ENCODE measurements around the gene YOD1.

Gene YOD1

DNA sequence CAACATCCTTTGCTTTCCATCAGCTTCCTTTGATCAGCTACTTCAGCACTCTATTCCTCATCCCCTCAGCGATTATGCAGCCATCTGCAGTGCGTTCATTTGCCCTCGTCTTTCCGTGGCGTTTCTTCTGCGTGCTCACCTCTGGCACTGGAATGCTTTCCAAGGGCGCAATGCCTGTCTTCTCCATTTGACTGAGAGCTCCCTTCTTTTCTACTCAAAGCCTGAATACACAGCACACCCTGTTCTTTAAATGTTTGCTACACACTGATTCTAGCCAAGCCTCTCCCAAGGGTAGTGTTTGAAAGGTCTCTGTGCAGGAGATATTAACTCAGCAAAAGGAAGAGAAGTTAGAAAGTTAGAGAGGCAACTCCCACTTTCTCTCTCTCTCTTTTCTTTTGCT, 41.1 kb downstream of the YOD1 start:
- peaks cover 18% of the 10 kb centered on the region for H3K4me1 ChIP-seq (ENCODE audit: control insufficient read depth, insufficient read depth, low read length)
- H3K4me3 ChIP-seq (ENCODE audit: low read length) = no peak overlapping the region
- no peak overlapping the region for H3K9ac ChIP-seq (ENCODE audit: low read depth, low read length)
- no peak overlapping the region for H3K4me2 ChIP-seq (ENCODE audit: low read length)
- no peaks in the 10 kb centered on the region for H3K27me3 ChIP-seq (ENCODE audit: control insufficient read depth, insufficient read depth, low read length)
- no peaks in the 10 kb centered on the region for H3K36me3 ChIP-seq (ENCODE audit: insufficient read depth, low read length)
- H3K9me3 ChIP-seq (replicated peaks; ENCODE audit: low read length) = no peaks in the 10 kb centered on the region

GRCh38 chr1:207009182-207009850, 41.7 kb downstream of the YOD1 start:
- H3K9ac ChIP-seq (ENCODE audit: low read depth, low read length) = no peak overlapping the region
- no peak overlapping the region for H3K4me3 ChIP-seq (ENCODE audit: low read length)
- H3K9me3 ChIP-seq (replicated peaks; ENCODE audit: low read length) = no peaks in the 10 kb centered on the region
- H3K4me2 ChIP-seq (ENCODE audit: low read length) = no peak overlapping the region
- H3K27me3 ChIP-seq (ENCODE audit: control insufficient read depth, insufficient read depth, low read length) = no peaks in the 10 kb centered on the region
- H3K36me3 ChIP-seq (ENCODE audit: insufficient read depth, low read length) = no peaks in the 10 kb centered on the region
- H3K4me1 ChIP-seq (ENCODE audit: control insufficient read depth, insufficient read depth, low read length) = peaks cover 18% of the 10 kb centered on the region

GRCh38 chr1:207007352-207008033, 43.5 kb downstream of the YOD1 start:
- Histone ChIP-seq H3K36me3 (ENCODE audit: insufficient read depth, low read length) (no peaks in the 10 kb centered on the region), H3K27me3 (ENCODE audit: control insufficient read depth, insufficient read depth, low read length) (no peaks in the 10 kb centered on the region), H3K4me1 (ENCODE audit: control insufficient read depth, insufficient read depth, low read length) (peaks cover 18% of the 10 kb centered on the region), H3K4me2 (ENCODE audit: low read length) (peak overlapping the region; percentile 62), H3K9me3 (replicated peaks; ENCODE audit: low read length) (no peaks in the 10 kb centered on the region), H3K9ac (ENCODE audit: low read depth, low read length) (peak overlapping the region; percentile 65), H3K4me3 (ENCODE audit: low read length) (peak overlapping the region; percentile 7)

- Histone ChIP-seq H3K4me2 (ENCODE audit: low read length) (peak overlapping the region; percentile 62), H3K4me3 (ENCODE audit: low read length) (peak overlapping the region; percentile 7), H3K9me3 (replicated peaks; ENCODE audit: low read length) (no peaks in the 10 kb centered on the region), H3K4me1 (ENCODE audit: control insufficient read depth, insufficient read depth, low read length) (peaks cover 18% of the 10 kb centered on the region), H3K9ac (ENCODE audit: low read depth, low read length) (peak overlapping the region; percentile 65), H3K36me3 (ENCODE audit: insufficient read depth, low read length) (no peaks in the 10 kb centered on the region), H3K27me3 (ENCODE audit: control insufficient read depth, insufficient read depth, low read length) (no peaks in the 10 kb centered on the region)
Observed at GRCh38 chr1:207006914-207007313, 44.1 kb downstream of the YOD1 start.

DNA sequence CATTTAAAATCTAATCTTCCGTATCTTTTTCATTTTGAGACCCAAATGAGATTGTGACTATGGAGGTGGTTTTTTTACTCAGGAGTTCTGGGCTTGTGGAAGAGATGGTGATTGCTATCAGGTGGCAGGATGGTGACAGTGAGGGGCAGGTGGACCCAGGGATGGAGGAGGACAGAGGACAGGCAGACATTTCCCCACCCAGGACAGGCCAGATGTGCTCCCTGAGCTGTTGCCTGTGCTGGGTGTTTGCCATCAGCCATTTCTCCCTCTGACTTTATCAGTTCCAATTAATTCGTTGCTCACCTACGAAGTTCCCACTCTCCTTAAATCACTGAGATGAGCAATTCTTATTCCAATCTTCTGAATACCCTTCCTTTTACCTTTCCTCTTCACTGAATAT, 44.9 kb downstream of the YOD1 start:
- no peak overlapping the region for H3K4me3 ChIP-seq (ENCODE audit: low read length)
- H3K9ac ChIP-seq (ENCODE audit: low read depth, low read length) = no peak overlapping the region
- no peak overlapping the region for H3K4me2 ChIP-seq (ENCODE audit: low read length)
- no peaks in the 10 kb centered on the region for H3K27me3 ChIP-seq (ENCODE audit: control insufficient read depth, insufficient read depth, low read length)
- peaks cover 18% of the 10 kb centered on the region for H3K4me1 ChIP-seq (ENCODE audit: control insufficient read depth, insufficient read depth, low read length)
- no peaks in the 10 kb centered on the region for H3K36me3 ChIP-seq (ENCODE audit: insufficient read depth, low read length)
- H3K9me3 ChIP-seq (replicated peaks; ENCODE audit: low read length) = no peaks in the 10 kb centered on the region

- Histone ChIP-seq H3K4me1 (ENCODE audit: control insufficient read depth, insufficient read depth, low read length) (peaks cover 18% of the 10 kb centered on the region), H3K36me3 (ENCODE audit: insufficient read depth, low read length) (no peaks in the 10 kb centered on the region), H3K27me3 (ENCODE audit: control insufficient read depth, insufficient read depth, low read length) (no peaks in the 10 kb centered on the region), H3K9me3 (replicated peaks; ENCODE audit: low read length) (no peaks in the 10 kb centered on the region), H3K9ac (ENCODE audit: low read depth, low read length) (no peak overlapping the region), H3K4me3 (ENCODE audit: low read length) (no peak overlapping the region), H3K4me2 (ENCODE audit: low read length) (no peak overlapping the region)
Observed at GRCh38 chr1:207004931-207005830, 45.8 kb downstream of the YOD1 start.

GRCh38 chr1:207003210-207003609, 47.8 kb downstream of the YOD1 start:
- H3K27me3 ChIP-seq (ENCODE audit: control insufficient read depth, insufficient read depth, low read length) = no peaks in the 10 kb centered on the region
- no peaks in the 10 kb centered on the region for H3K9me3 ChIP-seq (replicated peaks; ENCODE audit: low read length)
- no peak overlapping the region for H3K4me3 ChIP-seq (ENCODE audit: low read length)
- no peak overlapping the region for H3K9ac ChIP-seq (ENCODE audit: low read depth, low read length)
- H3K4me2 ChIP-seq (ENCODE audit: low read length) = no peak overlapping the region
- peaks cover 18% of the 10 kb centered on the region for H3K4me1 ChIP-seq (ENCODE audit: control insufficient read depth, insufficient read depth, low read length)
- no peaks in the 10 kb centered on the region for H3K36me3 ChIP-seq (ENCODE audit: insufficient read depth, low read length)

- Histone ChIP-seq H3K4me2 (ENCODE audit: low read length) (no peak overlapping the region), H3K4me1 (ENCODE audit: control insufficient read depth, insufficient read depth, low read length) (peaks cover 13% of the 10 kb centered on the region), H3K9ac (ENCODE audit: low read depth, low read length) (no peak overlapping the region), H3K27me3 (ENCODE audit: control insufficient read depth, insufficient read depth, low read length) (no peaks in the 10 kb centered on the region), H3K4me3 (ENCODE audit: low read length) (no peak overlapping the region), H3K9me3 (replicated peaks; ENCODE audit: low read length) (no peaks in the 10 kb centered on the region), H3K36me3 (ENCODE audit: insufficient read depth, low read length) (no peaks in the 10 kb centered on the region)
Observed at GRCh38 chr1:207002724-207003146, 48.3 kb downstream of the YOD1 start.

- no peak overlapping the region for H3K4me2 ChIP-seq (ENCODE audit: low read length)
- no peak overlapping the region for H3K4me3 ChIP-seq (ENCODE audit: low read length)
- H3K9ac ChIP-seq (ENCODE audit: low read depth, low read length) = no peak overlapping the region
- peaks cover 4% of the 10 kb centered on the region for H3K4me1 ChIP-seq (ENCODE audit: control insufficient read depth, insufficient read depth, low read length)
- H3K27me3 ChIP-seq (ENCODE audit: control insufficient read depth, insufficient read depth, low read length) = no peaks in the 10 kb centered on the region
- no peaks in the 10 kb centered on the region for H3K36me3 ChIP-seq (ENCODE audit: insufficient read depth, low read length)
- no peaks in the 10 kb centered on the region for H3K9me3 ChIP-seq (replicated peaks; ENCODE audit: low read length)
Observed at GRCh38 chr1:207001492-207002245, 49.3 kb downstream of the YOD1 start.

GRCh38 chr1:207000651-207001291, 50.2 kb downstream of the YOD1 start:
- H3K27me3 ChIP-seq (ENCODE audit: control insufficient read depth, insufficient read depth, low read length) = no peaks in the 10 kb centered on the region
- no peaks in the 10 kb centered on the region for H3K36me3 ChIP-seq (ENCODE audit: insufficient read depth, low read length)
- H3K4me3 ChIP-seq (ENCODE audit: low read length) = no peak overlapping the region
- no peak overlapping the region for H3K4me2 ChIP-seq (ENCODE audit: low read length)
- H3K4me1 ChIP-seq (ENCODE audit: control insufficient read depth, insufficient read depth, low read length) = no peaks in the 10 kb centered on the region
- no peaks in the 10 kb centered on the region for H3K9me3 ChIP-seq (replicated peaks; ENCODE audit: low read length)
- no peak overlapping the region for H3K9ac ChIP-seq (ENCODE audit: low read depth, low read length)

Data from skeletal muscle satellite cell (primary cell).